Cardiac septum (tissue), 1 donor: ENCODE data around the gene TBC1D12. TPM values are rescaled to one million over a fixed set of nuclear protein-coding genes. Genes with fewer than 3 reads are reported as not detected.
"Not testable (repeated sequence)": the region's sequence is repeated elsewhere in the genome, so short reads cannot be mapped to it uniquely, and the experiment has no call there.

ENCODE experiments used
- DNase-seq: peaks from one replicate; pipeline ENCODE4 v3.0.0-alpha.2; 2020; ENCODE audit warnings: low spot score
- intact Hi-C: fragments of 100-400 bp; cut with DNase I; formaldehyde crosslinking; loops from one replicate; pipeline ENCODE4 v1.14.0; 2022
- total RNA-seq: library from RNA; stranded (reverse); fragmentation: NEBNext Ultra II Directional; extraction: Animal tissue kit (Norgen Biotek cat#: 25700); gene quantifications from one replicate; pipeline ENCODE4 v1.2.1, GENCODE V29; 2021
- donor health status: DM: no; HTN: no; CAD: no.

TBC1D12 gene
- total RNA-seq, 1 donor from 2014 or later: 6.3 TPM

DNA sequence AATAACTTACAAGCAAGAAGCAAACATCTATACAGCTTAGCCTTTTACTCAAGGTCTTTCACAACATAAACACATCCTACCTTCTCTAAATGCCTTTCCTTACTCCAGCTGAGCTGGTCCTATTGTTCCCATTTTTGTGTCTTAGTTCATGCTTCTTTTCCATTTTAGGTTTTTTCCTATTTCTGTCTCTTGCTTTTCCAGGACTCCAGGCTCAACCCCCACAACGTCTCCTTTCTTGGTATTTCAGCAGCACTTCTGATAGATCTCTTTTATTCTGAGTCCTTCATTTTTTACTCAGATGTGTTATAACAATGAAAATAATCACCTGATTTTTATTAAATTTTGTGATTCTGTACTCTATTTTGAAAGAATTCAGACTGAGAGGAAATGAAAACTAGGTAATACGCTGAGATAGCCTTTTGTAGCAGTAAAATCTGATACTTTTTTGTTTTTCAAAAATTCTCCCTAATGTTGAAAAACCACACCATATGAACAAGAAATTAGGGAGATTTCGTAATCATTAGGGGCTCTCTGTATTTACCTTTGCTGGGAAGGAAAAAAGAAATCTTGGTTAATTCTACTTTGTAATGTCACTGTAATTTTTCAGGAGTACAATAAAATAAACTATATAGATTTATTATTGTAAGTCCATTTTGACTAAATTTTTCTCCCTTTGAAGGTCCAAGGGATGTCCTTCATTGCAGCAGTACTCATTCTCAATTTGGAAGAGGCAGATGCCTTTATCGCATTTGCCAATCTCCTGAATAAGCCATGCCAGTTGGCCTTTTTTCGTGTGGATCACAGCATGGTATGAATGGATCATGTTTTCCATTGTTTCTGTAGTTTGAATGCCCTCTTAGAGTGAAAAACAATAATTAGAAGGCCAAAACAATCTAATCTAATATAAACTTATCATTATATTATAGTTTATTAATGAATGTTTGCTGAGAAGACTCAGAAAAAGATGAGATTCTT, 119.2 kb downstream of the TBC1D12 start:
- DNase-seq: no peak
- intact Hi-C loops: no loop called here

DNA sequence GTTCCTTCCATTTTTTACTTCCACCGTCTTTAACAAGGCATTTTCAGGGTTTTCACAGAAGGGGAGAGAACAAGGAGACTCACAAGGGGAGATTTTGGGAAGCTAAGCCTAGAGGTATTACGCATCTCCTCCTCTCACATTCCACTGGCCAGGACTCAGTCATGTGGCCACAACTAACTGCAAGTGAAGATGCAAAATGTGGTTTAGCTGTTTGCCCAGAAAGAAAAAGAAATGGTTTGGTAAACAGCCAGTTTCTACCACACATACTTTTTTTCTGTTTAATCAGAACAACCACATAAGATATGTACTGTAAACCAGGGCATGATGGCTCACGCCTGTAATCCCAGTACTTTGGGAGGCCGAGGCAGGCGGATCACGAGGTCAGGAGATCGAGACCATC, 121.8 kb downstream of the TBC1D12 start:
- DNase-seq: no peak
- intact Hi-C loops: no loop called here

DNA sequence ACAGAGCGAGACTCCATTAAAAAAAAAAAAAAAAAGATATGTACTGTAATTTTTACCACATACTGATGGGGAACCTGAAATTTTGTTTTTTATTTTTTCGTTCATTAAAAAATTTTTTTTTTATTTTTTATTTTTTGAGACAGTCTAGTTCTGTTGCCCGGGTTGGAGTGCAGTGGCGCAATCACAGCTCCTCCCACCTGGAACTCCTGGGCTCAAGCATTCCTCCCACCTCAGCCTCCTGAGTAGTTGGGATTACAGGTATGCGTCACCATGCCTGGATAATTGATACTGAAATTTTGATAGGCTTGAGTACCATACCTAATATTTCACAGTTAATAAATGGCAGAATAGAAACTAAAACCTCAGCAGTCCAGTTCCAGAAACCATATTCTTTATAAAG, 122.4 kb downstream of the TBC1D12 start:
- no peak for DNase-seq

DNA sequence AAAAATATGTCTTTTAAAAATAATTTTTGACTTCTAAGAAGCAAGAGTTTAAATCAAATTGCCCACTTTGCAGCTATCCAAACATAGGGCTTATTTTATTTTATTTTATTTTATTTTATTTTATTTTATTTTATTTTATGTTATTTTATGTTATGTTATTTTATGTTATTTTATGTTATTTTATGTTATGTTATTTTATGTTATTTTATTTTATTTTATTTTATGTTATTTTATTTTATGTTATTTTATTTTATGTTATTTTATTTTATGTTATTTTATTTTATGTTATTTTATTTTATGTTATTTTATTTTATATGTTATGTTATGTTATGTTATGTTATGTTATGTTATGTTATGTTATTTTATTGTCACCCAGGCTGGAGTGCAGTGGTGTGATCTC, 129.2 kb downstream of the TBC1D12 start:
- intact Hi-C loops, DNase-seq: not testable (repeated sequence)

More for the DNA sequence above, 122.4 kb downstream of the TBC1D12 start:
- intact Hi-C loops: no loop called here

DNA sequence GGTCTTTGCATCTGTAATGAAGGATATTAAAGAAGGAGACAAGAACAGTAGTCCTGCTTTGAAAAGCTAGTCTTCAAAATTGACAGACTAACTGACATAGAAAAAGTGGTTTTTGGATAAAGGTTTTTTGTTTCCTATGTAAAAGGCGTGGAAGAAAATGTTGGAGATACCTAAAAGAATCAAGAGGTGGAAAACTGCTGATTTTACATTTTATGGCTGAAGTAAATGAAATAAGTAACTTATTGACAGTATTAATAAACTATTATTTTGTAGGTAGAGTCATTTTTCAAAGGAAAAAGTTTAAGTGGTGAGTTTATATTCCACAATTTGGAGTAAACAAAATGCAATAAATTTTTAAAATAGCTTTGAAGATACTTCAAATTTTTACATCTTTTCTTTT, 130.7 kb downstream of the TBC1D12 start:
- no peak for DNase-seq
- intact Hi-C loops: no loop called here

DNA sequence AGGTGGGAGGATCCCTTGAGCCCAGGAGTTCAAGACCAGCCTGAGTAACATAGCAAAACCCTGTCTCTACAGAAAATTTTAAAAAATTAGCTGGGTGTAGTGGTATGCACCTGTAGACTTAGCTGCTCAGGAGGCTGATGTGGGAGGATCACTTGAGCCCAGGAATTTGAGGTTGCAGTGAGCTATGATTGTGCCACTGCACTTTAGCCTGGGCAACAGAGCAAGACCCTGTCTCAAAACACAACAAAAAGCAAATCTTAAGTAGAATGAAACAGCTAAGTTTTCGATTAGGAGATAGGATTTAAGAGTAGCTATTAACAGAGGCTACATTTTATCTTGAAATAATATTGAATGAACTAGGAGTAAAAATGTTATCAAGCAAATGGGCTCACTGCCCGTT, 139.9 kb downstream of the TBC1D12 start:
- DNase-seq, intact Hi-C loops: not testable (repeated sequence)

DNA sequence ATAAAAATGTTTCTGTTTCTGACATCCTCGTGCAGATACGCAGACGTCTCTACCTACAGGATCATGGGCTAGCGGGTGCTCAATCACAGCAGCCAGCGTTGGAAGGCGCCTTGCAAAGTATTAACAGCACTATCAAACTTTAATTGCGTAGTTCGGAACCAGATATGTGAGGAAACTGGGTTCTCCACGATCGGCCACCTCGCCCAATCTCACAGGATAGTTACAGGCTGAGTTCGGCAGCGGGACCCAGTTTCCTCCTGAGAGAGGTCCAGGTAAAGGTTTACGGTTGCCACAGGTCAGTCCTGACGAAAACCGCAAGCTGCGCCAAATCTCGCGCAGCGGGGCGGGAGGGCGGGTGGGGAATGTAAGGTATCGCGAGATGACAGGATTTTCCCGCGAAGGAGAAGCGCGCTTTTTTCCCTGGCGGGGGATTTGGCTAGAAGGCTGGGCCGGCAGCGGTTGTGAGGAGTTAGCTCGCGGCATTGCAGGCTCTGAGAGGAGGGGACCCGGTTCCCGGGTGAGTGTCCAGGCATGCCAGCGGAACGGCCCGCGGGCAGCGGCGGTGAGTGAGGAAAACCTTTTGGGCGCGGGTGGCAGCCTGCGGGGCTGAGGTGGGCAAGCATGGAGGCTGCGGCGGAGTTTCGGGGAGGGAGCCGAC, 143.2 kb downstream of the TBC1D12 start, which contains the start of gene HELLS:
TSS of gene HELLS (plus strand) at position 398 of the 658 bp plus-strand sequence. CDS start at position 532, 134 bp downstream.
- intact Hi-C loops: no loop called here
- DNase-seq: peak; percentile 80

DNA sequence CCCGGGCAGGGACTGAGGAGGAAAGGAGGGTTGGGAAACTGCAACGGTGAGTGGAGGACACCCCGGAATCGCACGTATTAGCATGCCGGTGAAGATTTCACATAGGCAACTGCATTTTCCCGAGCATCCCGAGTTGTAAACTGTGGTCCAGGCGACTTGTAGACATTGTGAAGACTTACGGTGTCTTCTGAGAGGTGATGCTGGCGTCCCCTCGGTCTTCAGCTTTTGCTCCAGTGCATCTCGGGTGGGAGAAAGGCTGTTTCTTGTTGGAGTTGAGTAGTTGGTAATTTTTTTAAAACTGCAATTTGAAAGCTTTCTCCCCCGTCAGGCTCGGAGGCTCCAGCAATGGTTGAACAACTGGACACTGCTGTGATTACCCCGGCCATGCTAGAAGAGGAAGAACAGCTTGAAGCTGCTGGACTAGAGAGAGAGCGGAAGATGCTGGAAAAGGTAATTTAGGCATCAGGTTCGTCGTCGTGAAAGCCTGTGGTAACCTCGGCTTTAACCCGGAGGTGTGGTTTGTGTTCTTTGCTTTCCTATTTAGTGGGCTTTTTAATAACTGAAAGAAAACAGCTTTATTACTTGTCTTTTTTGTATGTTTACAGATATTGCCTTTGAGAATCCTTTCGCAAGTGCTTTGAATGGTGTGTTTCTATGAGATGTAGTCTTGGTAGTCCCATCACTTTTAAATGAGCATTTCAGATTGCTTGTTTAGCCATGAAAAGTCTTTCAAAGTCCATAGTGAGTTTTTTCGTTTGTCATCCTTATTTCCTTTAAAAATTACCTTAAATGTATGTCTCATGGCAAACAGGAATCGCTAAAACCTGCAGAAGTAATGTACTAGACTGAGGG, 143.9 kb downstream of the TBC1D12 start:
- no peak for DNase-seq
- intact Hi-C loops: no loop called here

DNA sequence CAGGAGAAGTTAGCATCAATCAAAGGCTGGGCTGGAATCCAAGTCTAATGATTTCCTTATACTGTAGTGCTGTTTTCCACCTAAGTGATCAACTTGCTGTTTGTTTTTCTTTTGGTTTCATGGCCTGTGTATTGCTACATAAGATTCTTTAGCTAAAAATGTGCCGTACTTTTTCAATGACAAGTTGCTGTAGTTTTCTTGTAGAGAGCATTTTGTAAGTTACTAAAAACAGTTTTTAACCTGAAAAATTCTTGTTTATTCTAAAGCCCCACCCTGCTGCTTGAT, 144.5 kb downstream of the TBC1D12 start:
- intact Hi-C loops: no loop called here
- no peak for DNase-seq

DNA sequence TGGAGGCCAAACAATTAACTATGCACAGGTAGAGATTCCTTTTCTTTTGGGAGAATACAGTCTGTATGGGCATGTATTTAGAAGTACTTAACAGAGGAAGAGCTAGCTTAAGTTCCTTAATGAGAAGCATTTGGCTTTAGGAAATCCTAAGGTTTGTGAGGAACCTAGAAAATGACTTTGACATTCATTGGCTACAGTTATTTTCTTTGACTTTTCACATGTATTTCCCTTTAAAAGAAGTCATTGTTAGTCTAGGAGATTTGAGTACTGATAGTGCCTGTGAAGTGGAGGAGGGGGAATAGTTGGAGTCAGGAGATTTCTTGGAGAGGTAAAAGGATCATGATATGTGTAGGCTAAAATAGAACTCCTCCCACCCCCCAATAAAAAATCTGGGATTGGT, 146.9 kb downstream of the TBC1D12 start:
- intact Hi-C loops: no loop called here
- DNase-seq: no peak

DNA sequence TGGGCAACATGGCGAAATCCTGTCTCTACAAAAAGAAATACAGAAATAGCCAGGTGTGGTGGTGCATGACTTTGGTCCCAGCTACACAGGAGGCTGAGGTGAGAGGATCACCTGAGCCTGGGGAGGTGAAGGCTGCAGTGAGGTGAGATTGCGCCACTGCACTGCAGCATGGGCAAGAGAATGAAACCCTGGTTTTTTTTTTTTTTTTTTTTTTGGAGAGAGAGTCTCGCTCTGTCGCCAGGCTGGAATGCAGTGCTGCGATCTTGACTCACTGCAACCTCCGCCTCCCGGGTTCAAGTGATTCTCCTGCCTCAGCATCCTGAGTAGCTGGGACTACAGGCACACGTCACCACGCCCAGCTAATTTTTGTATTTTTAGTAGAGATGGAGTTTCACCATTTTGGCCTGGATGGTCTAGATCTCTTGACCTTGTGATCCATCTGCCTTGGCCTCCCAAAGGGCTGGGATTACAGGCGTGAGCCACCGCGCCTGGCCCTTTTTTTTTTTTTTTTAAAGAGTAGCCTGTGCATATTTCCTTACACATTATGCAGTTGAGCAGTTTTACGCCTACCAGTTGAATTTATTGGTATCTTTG, 165.5 kb downstream of the TBC1D12 start:
- intact Hi-C loops, DNase-seq: not testable (repeated sequence)

DNA sequence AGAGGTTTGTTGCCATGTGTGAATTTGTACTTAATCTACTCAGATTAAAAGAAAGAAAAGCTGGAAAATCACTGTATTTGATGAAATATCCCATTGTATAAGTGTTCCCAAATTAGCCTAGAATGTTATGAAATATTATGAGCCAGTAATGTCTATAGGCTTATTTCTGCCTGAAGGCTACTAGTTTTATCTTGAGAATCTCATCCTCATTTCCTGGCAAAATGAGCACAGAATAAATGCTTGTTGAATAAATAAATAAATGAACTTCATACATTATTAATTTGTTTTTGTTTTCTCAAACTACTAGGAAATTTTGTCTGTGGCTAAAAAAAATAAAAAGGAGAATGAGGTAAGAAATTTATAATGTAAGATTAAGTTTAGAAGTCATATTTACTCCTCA, 168.7 kb downstream of the TBC1D12 start:
- DNase-seq: no peak
- intact Hi-C loops: no loop called here

DNA sequence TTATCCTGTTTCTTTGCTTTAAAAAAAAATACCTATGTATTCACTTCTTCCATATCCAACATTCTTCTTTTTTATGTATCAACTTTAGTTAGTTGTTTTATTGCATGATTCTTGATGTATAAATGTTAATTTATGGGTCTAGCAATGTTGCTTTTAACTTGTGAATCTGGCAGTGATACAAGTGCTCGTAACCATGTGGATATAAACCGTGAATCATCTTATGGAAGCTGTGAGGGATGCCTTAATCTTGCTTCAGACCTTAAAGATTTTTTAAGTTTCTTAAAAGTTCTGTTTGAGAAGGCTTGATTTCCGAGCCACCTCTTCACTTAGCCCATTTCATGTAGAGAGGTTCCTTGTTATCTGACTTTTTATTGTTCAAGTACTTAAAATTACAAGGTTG, 169.2 kb downstream of the TBC1D12 start:
- no peak for DNase-seq
- intact Hi-C loops: no loop called here

DNA sequence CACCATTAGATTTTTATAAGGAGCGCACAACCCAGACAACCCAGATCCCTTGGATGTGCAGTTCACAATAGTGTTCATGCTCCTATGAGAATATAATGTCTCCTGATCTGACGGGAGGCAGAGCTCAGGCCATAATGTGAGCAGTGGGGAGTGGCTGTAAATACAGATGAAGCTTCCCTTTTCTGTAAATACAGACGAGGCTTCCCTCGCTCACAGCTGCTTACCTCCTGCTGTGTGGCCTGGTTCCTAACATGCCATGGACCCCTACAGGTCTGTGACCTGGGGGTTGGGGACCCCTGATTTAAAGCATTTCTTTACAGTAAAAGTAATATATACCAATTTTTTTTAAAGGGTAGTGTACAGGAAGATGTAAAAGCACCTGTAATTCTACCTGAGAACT, 176.4 kb downstream of the TBC1D12 start:
- no peak for DNase-seq
- intact Hi-C loops: no loop called here

DNA sequence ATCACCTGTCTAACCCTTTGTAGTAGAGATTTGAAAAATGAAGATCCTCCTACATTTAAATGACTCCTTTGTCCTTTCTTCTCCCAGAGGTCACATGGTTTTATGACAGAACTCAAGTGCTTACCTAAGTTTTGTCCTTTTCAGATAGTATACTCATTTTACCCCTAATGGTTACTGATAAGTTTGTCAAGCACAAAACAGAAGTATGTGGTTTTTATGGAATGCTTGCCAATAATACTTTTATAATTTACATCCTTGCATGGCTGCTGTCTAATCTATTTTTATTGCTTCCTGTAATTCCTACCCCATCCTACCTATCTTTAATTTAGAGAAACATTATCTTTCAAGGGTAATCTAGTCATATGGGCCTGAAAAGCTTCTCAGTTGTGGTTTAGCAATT, 180.8 kb downstream of the TBC1D12 start:
- no peak for DNase-seq
- intact Hi-C loops: no loop called here

Other genes starting within 250 kb of the TBC1D12 start
- gene NOC3L, start 39.6 kb upstream of the TBC1D12 start, total RNA-seq: 8.9 TPM
- gene HELLS, start 143.2 kb downstream of the TBC1D12 start, total RNA-seq: 0.86 TPM